ENCODE data around the gene IARS1. TPM values are rescaled to one million over a fixed set of nuclear protein-coding genes. Genes with fewer than 3 reads are reported as not detected.
A peak's percentile ranks its signal among the peaks of the same experiment; 100 is the strongest.

The IARS1 gene
- total and polyA plus RNA-seq, 2 of the 13 experiments (the other 11 are each of a cell fraction or from before 2014, with no cell fraction given) = 55.9 to 185 TPM

DNA sequence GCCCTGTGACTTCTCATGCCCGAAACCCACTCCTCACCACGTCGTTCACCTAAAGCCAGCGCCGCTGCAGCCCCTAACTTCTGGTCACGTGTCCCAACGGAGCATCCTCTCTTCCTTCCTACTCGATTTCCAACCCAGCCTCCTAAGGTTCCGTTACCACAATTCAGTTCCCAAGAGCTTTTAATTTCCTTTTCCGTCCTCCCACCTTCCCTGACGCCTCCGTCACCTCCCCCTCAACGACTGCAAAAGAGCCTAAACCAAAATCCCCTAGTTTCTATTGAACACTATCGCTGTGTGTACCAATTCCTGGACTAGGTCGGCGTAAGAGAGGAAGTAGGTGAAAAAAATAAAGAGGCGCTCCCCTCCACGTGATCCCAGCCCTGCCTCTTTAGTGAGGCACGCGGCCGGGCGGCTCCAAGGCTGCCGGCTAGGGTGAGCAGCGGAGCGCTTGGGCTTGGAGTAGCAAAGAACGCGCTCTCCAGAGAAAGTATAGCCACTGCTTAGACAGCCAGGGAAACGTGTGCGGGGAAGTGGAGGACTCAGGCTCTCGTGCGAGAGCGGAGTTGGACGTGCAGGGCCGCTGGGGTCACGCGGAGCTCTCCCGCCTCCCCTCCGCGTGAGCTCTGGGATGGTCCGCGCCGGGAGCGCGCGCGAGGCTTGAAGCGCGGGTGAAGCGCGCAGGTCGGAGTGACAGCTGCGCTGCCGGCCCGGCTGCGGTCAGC, 31.9 kb upstream of the IARS1 start, which contains the start of the genes CENPP and NOL8 (continued):
- TF ChIP-seq, protein P1, sequence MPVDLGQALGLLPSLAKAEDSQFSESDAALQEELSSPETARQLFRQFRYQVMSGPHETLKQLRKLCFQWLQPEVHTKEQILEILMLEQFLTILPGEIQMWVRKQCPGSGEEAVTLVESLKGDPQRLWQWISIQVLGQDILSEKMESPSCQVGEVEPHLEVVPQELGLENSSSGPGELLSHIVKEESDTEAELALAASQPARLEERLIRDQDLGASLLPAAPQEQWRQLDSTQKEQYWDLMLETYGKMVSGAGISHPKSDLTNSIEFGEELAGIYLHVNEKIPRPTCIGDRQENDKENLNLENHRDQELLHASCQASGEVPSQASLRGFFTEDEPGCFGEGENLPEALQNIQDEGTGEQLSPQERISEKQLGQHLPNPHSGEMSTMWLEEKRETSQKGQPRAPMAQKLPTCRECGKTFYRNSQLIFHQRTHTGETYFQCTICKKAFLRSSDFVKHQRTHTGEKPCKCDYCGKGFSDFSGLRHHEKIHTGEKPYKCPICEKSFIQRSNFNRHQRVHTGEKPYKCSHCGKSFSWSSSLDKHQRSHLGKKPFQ (CRISPR knock-in tag; IDR thresholded peaks at IDR 0.05; ENCODE audit: insufficient replicate concordance) = peak; percentile 89
- TF ChIP-seq ZSCAN12 (CRISPR knock-in tag; IDR thresholded peaks at IDR 0.05) (no peak), ZFAT (CRISPR knock-in tag; conservative IDR thresholded peaks at IDR 0.05) (no peak), ZNF713 (CRISPR knock-in tag; IDR thresholded peaks at IDR 0.05) (no peak), RFX1 (IDR thresholded peaks at IDR 0.05) (no peak), ZNF530 (CRISPR knock-in tag; IDR thresholded peaks at IDR 0.05; ENCODE audit: low read depth) (no peak), TOE1 (CRISPR knock-in tag; IDR thresholded peaks at IDR 0.05) (0 out of 2 replicates have a peak, but pooled peaks have one; percentile 90), ARNTL (CRISPR knock-in tag; IDR thresholded peaks at IDR 0.05) (peak; percentile 99), TAF1 (CRISPR knock-in tag; IDR thresholded peaks at IDR 0.05) (peak; percentile 81), KDM3A (CRISPR knock-in tag; IDR thresholded peaks at IDR 0.05; ENCODE audit: low read depth) (peak; percentile 61; the same call in 1 of the 2 replicates), ZNF326 (CRISPR knock-in tag; IDR thresholded peaks at IDR 0.05; ENCODE audit: borderline replicate concordance) (no peak), ZNF264 (CRISPR knock-in tag; IDR thresholded peaks at IDR 0.05) (no peak), KLF13 (CRISPR knock-in tag; IDR thresholded peaks at IDR 0.05) (no peak), ADNP (CRISPR knock-in tag; IDR thresholded peaks at IDR 0.05) (no peak)
- TF ChIP-seq, protein P2, sequence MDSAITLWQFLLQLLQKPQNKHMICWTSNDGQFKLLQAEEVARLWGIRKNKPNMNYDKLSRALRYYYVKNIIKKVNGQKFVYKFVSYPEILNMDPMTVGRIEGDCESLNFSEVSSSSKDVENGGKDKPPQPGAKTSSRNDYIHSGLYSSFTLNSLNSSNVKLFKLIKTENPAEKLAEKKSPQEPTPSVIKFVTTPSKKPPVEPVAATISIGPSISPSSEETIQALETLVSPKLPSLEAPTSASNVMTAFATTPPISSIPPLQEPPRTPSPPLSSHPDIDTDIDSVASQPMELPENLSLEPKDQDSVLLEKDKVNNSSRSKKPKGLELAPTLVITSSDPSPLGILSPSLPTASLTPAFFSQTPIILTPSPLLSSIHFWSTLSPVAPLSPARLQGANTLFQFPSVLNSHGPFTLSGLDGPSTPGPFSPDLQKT (CRISPR knock-in tag; IDR thresholded peaks at IDR 0.05; ENCODE audit: borderline replicate concordance) = no peak
- TF ChIP-seq, protein P3, sequence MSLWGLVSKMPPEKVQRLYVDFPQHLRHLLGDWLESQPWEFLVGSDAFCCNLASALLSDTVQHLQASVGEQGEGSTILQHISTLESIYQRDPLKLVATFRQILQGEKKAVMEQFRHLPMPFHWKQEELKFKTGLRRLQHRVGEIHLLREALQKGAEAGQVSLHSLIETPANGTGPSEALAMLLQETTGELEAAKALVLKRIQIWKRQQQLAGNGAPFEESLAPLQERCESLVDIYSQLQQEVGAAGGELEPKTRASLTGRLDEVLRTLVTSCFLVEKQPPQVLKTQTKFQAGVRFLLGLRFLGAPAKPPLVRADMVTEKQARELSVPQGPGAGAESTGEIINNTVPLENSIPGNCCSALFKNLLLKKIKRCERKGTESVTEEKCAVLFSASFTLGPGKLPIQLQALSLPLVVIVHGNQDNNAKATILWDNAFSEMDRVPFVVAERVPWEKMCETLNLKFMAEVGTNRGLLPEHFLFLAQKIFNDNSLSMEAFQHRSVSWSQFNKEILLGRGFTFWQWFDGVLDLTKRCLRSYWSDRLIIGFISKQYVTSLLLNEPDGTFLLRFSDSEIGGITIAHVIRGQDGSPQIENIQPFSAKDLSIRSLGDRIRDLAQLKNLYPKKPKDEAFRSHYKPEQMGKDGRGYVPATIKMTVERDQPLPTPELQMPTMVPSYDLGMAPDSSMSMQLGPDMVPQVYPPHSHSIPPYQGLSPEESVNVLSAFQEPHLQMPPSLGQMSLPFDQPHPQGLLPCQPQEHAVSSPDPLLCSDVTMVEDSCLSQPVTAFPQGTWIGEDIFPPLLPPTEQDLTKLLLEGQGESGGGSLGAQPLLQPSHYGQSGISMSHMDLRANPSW (CRISPR knock-in tag; IDR thresholded peaks at IDR 0.05; ENCODE audit: borderline replicate concordance) = peak; percentile 75; the same call in 1 of the 2 replicates
- TF ChIP-seq, protein P4, sequence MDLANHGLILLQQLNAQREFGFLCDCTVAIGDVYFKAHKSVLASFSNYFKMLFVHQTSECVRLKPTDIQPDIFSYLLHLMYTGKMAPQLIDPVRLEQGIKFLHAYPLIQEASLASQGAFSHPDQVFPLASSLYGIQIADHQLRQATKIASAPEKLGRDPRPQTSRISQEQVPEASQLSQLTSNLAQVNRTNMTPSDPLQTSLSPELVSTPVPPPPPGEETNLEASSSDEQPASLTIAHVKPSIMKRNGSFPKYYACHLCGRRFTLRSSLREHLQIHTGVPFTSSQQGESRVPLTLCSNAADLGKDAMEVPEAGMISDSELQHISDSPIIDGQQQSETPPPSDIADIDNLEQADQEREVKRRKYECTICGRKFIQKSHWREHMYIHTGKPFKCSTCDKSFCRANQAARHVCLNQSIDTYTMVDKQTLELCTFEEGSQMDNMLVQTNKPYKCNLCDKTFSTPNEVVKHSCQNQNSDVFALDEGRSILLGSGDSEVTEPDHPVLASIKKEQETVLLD (CRISPR knock-in tag; IDR thresholded peaks at IDR 0.05; ENCODE audit: low read depth) = no peak
- TF ChIP-seq, protein P5, sequence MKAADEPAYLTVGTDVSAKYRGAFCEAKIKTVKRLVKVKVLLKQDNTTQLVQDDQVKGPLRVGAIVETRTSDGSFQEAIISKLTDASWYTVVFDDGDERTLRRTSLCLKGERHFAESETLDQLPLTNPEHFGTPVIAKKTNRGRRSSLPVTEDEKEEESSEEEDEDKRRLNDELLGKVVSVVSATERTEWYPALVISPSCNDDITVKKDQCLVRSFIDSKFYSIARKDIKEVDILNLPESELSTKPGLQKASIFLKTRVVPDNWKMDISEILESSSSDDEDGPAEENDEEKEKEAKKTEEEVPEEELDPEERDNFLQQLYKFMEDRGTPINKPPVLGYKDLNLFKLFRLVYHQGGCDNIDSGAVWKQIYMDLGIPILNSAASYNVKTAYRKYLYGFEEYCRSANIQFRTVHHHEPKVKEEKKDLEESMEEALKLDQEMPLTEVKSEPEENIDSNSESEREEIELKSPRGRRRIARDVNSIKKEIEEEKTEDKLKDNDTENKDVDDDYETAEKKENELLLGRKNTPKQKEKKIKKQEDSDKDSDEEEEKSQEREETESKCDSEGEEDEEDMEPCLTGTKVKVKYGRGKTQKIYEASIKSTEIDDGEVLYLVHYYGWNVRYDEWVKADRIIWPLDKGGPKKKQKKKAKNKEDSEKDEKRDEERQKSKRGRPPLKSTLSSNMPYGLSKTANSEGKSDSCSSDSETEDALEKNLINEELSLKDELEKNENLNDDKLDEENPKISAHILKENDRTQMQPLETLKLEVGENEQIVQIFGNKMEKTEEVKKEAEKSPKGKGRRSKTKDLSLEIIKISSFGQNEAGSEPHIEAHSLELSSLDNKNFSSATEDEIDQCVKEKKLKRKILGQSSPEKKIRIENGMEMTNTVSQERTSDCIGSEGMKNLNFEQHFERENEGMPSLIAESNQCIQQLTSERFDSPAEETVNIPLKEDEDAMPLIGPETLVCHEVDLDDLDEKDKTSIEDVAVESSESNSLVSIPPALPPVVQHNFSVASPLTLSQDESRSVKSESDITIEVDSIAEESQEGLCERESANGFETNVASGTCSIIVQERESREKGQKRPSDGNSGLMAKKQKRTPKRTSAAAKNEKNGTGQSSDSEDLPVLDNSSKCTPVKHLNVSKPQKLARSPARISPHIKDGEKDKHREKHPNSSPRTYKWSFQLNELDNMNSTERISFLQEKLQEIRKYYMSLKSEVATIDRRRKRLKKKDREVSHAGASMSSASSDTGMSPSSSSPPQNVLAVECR (CRISPR knock-in tag; IDR thresholded peaks at IDR 0.05; ENCODE audit: borderline replicate concordance) = peak; percentile 100
